GM18520 (cell line): ENCODE measurements around the gene RAET1E.
"Not testable (repeated sequence)": the region's sequence is repeated elsewhere in the genome, so short reads cannot be mapped to it uniquely, and the experiment has no call there.

ENCODE experiments used
- ATAC-seq: cut with Tn5 transposase; IDR thresholded peaks from one replicate; pipeline ENCODE4 v1.9.1; 2021; ENCODE audit not compliant: unreplicated experiment

Gene RAET1E

GRCh38 chr6:149891864-149892263 lies 6.0 kb downstream of the RAET1E start:
- not testable (repeated sequence) for ATAC-seq

- ATAC-seq, result no peak
These were observed 6.7 kb downstream of the RAET1E start for GRCh38 chr6:149891259-149891658.

GRCh38 chr6:149890629-149891045 lies 7.3 kb downstream of the RAET1E start:
- ATAC-seq, result no peak

- ATAC-seq, result no peak
These were observed 8.6 kb downstream of the RAET1E start for GRCh38 chr6:149889326-149889725.

- no peak for ATAC-seq
These were observed 9.3 kb downstream of the RAET1E start for GRCh38 chr6:149888659-149889058.

GRCh38 chr6:149888093-149888492 lies 9.8 kb downstream of the RAET1E start:
- no peak for ATAC-seq

- no peak for ATAC-seq
These were observed 10.6 kb downstream of the RAET1E start for GRCh38 chr6:149887343-149887742.

- no peak for ATAC-seq
These were observed 12.0 kb downstream of the RAET1E start for GRCh38 chr6:149885888-149886287.

- no peak for ATAC-seq
These were observed 13.3 kb downstream of the RAET1E start for GRCh38 chr6:149884617-149885016.

- no peak for ATAC-seq
These were observed 13.7 kb downstream of the RAET1E start for GRCh38 chr6:149884215-149884614.

- ATAC-seq, result no peak
These were observed 16.1 kb downstream of the RAET1E start for GRCh38 chr6:149881860-149882259.

GRCh38 chr6:149881066-149881766 lies 16.7 kb downstream of the RAET1E start:
- ATAC-seq, result no peak

GRCh38 chr6:149877659-149878058 lies 20.3 kb downstream of the RAET1E start:
- ATAC-seq, result no peak

- ATAC-seq, result no peak
These were observed 21.5 kb downstream of the RAET1E start for GRCh38 chr6:149876241-149876933.

- no peak for ATAC-seq
These were observed 25.7 kb downstream of the RAET1E start for GRCh38 chr6:149872233-149872632.

GRCh38 chr6:149871182-149871581 lies 26.7 kb downstream of the RAET1E start:
- ATAC-seq, result no peak

- no peak for ATAC-seq
These were observed 28.5 kb downstream of the RAET1E start for GRCh38 chr6:149869275-149869892.

GRCh38 chr6:149867876-149868640 lies 29.9 kb downstream of the RAET1E start:
- ATAC-seq, result no peak

GRCh38 chr6:149864578-149865535 lies 33.1 kb downstream of the RAET1E start:
- no peak for ATAC-seq
